ENCODE measurements around the gene IL4R.

DNA sequence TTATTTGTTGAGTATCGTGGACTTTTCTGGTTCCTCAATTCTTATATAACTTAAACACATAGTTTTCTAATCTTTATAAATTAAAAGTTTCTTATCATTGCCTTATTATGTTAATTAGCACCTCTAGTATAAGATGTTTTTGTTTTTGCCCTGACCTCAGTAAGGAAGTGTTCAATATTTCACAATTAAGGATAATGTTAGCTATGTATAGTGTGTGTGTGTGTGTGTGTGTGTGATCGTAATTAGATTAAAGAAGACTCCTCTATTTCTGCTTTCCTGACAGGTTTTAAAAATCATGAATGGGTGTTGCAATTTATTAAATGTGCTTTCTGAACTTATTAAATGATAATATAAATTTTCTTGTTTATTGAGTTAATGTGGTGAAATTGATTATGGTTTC, 100.2 kb downstream of the IL4R start:
- TF ChIP-seq, protein P1, sequence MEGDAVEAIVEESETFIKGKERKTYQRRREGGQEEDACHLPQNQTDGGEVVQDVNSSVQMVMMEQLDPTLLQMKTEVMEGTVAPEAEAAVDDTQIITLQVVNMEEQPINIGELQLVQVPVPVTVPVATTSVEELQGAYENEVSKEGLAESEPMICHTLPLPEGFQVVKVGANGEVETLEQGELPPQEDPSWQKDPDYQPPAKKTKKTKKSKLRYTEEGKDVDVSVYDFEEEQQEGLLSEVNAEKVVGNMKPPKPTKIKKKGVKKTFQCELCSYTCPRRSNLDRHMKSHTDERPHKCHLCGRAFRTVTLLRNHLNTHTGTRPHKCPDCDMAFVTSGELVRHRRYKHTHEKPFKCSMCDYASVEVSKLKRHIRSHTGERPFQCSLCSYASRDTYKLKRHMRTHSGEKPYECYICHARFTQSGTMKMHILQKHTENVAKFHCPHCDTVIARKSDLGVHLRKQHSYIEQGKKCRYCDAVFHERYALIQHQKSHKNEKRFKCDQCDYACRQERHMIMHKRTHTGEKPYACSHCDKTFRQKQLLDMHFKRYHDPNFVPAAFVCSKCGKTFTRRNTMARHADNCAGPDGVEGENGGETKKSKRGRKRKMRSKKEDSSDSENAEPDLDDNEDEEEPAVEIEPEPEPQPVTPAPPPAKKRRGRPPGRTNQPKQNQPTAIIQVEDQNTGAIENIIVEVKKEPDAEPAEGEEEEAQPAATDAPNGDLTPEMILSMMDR (IDR thresholded peaks at IDR 0.05): no peak
- no peak for TF ChIP-seq POLR2A (IDR thresholded peaks at IDR 0.05)
